IMR-90 (cell line): ENCODE results near the gene FGF2. TPM values are rescaled to one million over a fixed set of nuclear protein-coding genes. Genes with fewer than 3 reads are reported as not detected.

ENCODE experiments used
- ATAC-seq: fragments of 200-7000 bp; cut with Tn5 transposase; 2 replicates; pipeline ENCODE4 v1.9.1; 2020; ENCODE audit warnings: low read depth, mild to moderate bottlenecking, moderate library complexity
- BruUV-seq: library from RNA; stranded (reverse); fragments of 400-500 nt; replicated peaks from 2 replicates; lab custom pipeline; 2021; lab: Mats Ljungman, UMichigan
- CTCF ChIA-PET: fragments of 300-600 bp; formaldehyde crosslinking; extraction: SDS; loops from one replicate; lab custom pipeline; 2021; ENCODE audit warnings: antibody characterized with exemption; lab: Yijun Ruan, JAX
- POLR2A ChIA-PET: fragments of 300-600 bp; sonication (Branson Sonifier 250); formaldehyde crosslinking; loops from one replicate; lab custom pipeline; 2022; ENCODE audit warnings: antibody characterized with exemption; ENCODE audit not compliant: unreplicated experiment; lab: Charles Lee
- DNase-seq: peaks from one replicate; pipeline ENCODE4 v3.0.0; 2013
- H2AFZ ChIP-seq: replicated peaks from 2 replicates; pipeline ENCODE3; 2013; ENCODE audit warnings: low read length, mild to moderate bottlenecking; ENCODE audit not compliant: poor library complexity
- H2AK5ac ChIP-seq: 2 replicates; pipeline ENCODE4 v1.6.1; 2013; ENCODE audit warnings: low read depth, low read length, inconsistent platforms
- H2AK9ac ChIP-seq: replicated peaks from 2 replicates; pipeline ENCODE3; 2013; ENCODE audit warnings: mild to moderate bottlenecking, low read depth, low read length, moderate library complexity; ENCODE audit not compliant: poor library complexity
- H2BK120ac ChIP-seq: 2 replicates; pipeline ENCODE4 v1.6.1; 2013; ENCODE audit warnings: low read depth, low read length, inconsistent platforms
- H2BK15ac ChIP-seq: 3 replicates; pipeline ENCODE4 v1.6.1; 2013; ENCODE audit warnings: low read depth, low read length, inconsistent platforms
- H2BK20ac ChIP-seq: 2 replicates; pipeline ENCODE4 v1.6.1; 2013; ENCODE audit warnings: low read depth, mild to moderate bottlenecking, inconsistent platforms, low read length, moderate library complexity
- H2BK5ac ChIP-seq: 2 replicates; pipeline ENCODE4 v1.6.1; 2013; ENCODE audit warnings: mild to moderate bottlenecking, low read depth, low read length, inconsistent platforms; ENCODE audit not compliant: poor library complexity, severe bottlenecking
- H3K14ac ChIP-seq: replicated peaks from 2 replicates; pipeline ENCODE4 v1.6.1; 2013; ENCODE audit warnings: low read depth, low read length, inconsistent platforms
- H3K18ac ChIP-seq: 2 replicates; pipeline ENCODE4 v1.6.1; 2013; ENCODE audit warnings: low read depth, low read length, control low read depth
- H3K23ac ChIP-seq: 2 replicates; pipeline ENCODE4 v1.6.1; 2013; ENCODE audit warnings: low read depth, low read length, inconsistent platforms
- H3K27ac ChIP-seq: 2 replicates; pipeline ENCODE4 v1.5.1; 2013; ENCODE audit warnings: mild to moderate bottlenecking, control low read depth, low read length; ENCODE audit not compliant: insufficient read depth
- H3K27me3 ChIP-seq: 2 replicates; pipeline ENCODE4 v1.6.1; 2013; ENCODE audit warnings: low read length; ENCODE audit not compliant: control insufficient read depth, insufficient read depth
- H3K36me3 ChIP-seq: 2 replicates; pipeline ENCODE4 v1.6.1; 2013; ENCODE audit warnings: low read length, mixed read lengths; ENCODE audit not compliant: control insufficient read depth, insufficient read depth
- H3K4ac ChIP-seq: 2 replicates; pipeline ENCODE4 v1.6.1; 2013; ENCODE audit warnings: low read depth, low read length, inconsistent platforms
- H3K4me1 ChIP-seq: 2 replicates; pipeline ENCODE4 v1.6.1; 2013; ENCODE audit warnings: low read length, mixed read lengths; ENCODE audit not compliant: control insufficient read depth, insufficient read depth
- H3K4me2 ChIP-seq: 2 replicates; pipeline ENCODE4 v1.6.1; 2013; ENCODE audit warnings: low read depth, mild to moderate bottlenecking, control low read depth, low read length, moderate library complexity
- H3K4me3 ChIP-seq: 2 replicates; pipeline ENCODE4 v1.5.1; 2013; ENCODE audit warnings: low read depth, mild to moderate bottlenecking, control low read depth, low read length, moderate library complexity; ENCODE audit not compliant: insufficient read depth
- H3K56ac ChIP-seq: 2 replicates; pipeline ENCODE4 v1.6.1; 2013; ENCODE audit warnings: low read length, inconsistent platforms; ENCODE audit not compliant: insufficient read depth; ENCODE audit errors: extremely low read depth
- H3K79me1 ChIP-seq, 2 experiments: 2 replicates each; pipeline ENCODE4 v1.6.1; 2013; ENCODE audit warnings: low read length in 2 of 2, inconsistent platforms in 1 of 2, low read depth in 1 of 2
- H3K9ac ChIP-seq: 2 replicates; pipeline ENCODE4 v1.6.1; 2013; ENCODE audit warnings: low read depth, low read length, control low read depth
- H3K9me1 ChIP-seq: 2 replicates; pipeline ENCODE4 v1.6.1; 2013; ENCODE audit warnings: low read length, inconsistent platforms; ENCODE audit not compliant: insufficient read depth
- H3K9me3 ChIP-seq: 2 replicates; pipeline ENCODE4 v1.6.1; 2013; ENCODE audit warnings: low read length; ENCODE audit not compliant: control insufficient read depth, insufficient read depth
- H4K20me1 ChIP-seq: 2 replicates; pipeline ENCODE4 v1.6.1; 2013; ENCODE audit warnings: low read length, inconsistent platforms; ENCODE audit not compliant: insufficient read depth
- H4K5ac ChIP-seq: 2 replicates; pipeline ENCODE4 v1.6.1; 2013; ENCODE audit warnings: mild to moderate bottlenecking, low read depth, low read length, control low read depth
- H4K8ac ChIP-seq, 2 experiments: 2 replicates each; pipeline ENCODE4 v1.6.1; 2013; ENCODE audit warnings: low read depth in 2 of 2, low read length in 2 of 2, control low read depth in 1 of 2, inconsistent platforms in 1 of 2
- H4K91ac ChIP-seq: 2 replicates; pipeline ENCODE4 v1.6.1; 2013; ENCODE audit warnings: low read depth, low read length, inconsistent platforms; ENCODE audit not compliant: insufficient read depth
- BHLHE40 ChIP-seq: fragments of 150-350 bp; IDR thresholded peaks from 2 replicates; pipeline ENCODE4 v1.6.1; 2016; ENCODE audit warnings: mild to moderate bottlenecking, low read depth, low read length
- CHD1 ChIP-seq: IDR thresholded peaks from 2 replicates; pipeline ENCODE4 v1.6.1; 2012; ENCODE audit warnings: low read depth, low read length, improper control_type of control experiment
- FOS ChIP-seq: fragments of 150-350 bp; IDR thresholded peaks from 2 replicates; pipeline ENCODE4 v1.6.1; 2016; ENCODE audit warnings: low read depth, low read length
- MXI1 ChIP-seq: IDR thresholded peaks from 2 replicates; pipeline ENCODE4 v1.6.1; 2012; ENCODE audit warnings: low read depth, mild to moderate bottlenecking, low read length, moderate library complexity, borderline replicate concordance
- WGBS, 2 experiments: methylation state at CpG; one replicate each; pipeline versions ENCODE4 v1.1.5 to v1.1.7; 2013; ENCODE audit warnings: missing lambda C conversion rate in 2 of 2; ENCODE audit not compliant: insufficient read length in 1 of 2; ENCODE audit errors: extremely low coverage in 2 of 2; 5-methylcytosine and 5-hydroxymethylcytosine counted together
- dilution Hi-C: fragments of 300-500 bp; cut with HindIII; formaldehyde crosslinking; loops from one replicate; pipeline ENCODE4 v1.14.3; 2018; ENCODE audit warnings: low sequenced_read_pairs; ENCODE audit not compliant: unreplicated experiment
- in situ Hi-C: fragments of 300-500 bp; cut with MboI; formaldehyde crosslinking; loops from 3 replicates; pipeline ENCODE4 v1.14.3; 2019; ENCODE audit warnings: low sequenced_read_pairs, inconsistent platforms, mixed read lengths
- intact Hi-C: fragments of 100-400 bp; cut with micrococcal nuclease; formaldehyde crosslinking; loops from 2 replicates; pipeline ENCODE4 v1.10.0; 2022
- polyA plus RNA-seq, 3 experiments: library from polyadenylated mRNA; depleted of rRNA; stranded (reverse); fragments of >200 nt; gene quantifications; 2 replicates each; pipeline ENCODE4 v1.2.3, GENCODE V29; 2012; ENCODE audit warnings: low replicate concordance in 1 of 3
- total RNA-seq: library from RNA; depleted of rRNA; stranded (reverse); fragments of >200 nt; gene quantifications from 2 replicates; pipeline ENCODE4 v1.2.3, GENCODE V29; 2012

The FGF2 gene
- total and polyA plus RNA-seq, 2 of the 4 experiments (the other 2 are of a cell fraction) = 12.9 to 27.1 TPM

DNA sequence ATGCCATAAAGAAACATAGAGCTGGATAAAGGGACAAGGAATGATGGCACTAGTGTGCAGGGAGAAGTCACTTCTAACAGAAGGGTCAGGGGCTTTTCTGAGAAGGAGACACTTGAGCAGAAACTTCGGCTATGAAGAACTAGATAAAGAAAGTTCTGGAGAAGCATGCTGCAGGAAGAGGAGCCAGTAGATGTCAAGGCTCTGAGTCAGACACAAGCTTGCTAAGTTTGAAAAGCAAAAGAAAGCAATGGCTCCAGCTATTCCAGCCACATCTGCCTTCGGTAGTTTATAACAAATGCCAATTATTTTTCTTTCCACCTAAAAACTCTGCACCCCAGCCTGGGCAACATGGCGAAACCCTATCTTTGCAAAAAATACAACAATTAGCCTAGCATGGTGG, 88.3 kb downstream of the FGF2 start:
- Histone ChIP-seq H2AK9ac (no peak overlapping the region), H3K4ac (peak overlapping the region; percentile 22; the same call in 1 of the 2 replicates), H3K4me3 (no peak overlapping the region), H3K4me1 (peaks cover 9% of the 10 kb centered on the region), H4K8ac (peak overlapping the region in 1 of 2 experiments; percentile 78; a peak in 2 of 4 replicates), H3K23ac (peak overlapping the region; percentile 41; the same call in 1 of the 2 replicates), H4K91ac (no peak overlapping the region), H3K14ac (no peak overlapping the region), H2BK15ac (peak overlapping the region; percentile 46; the same call in 1 of the 3 replicates), H2BK20ac (peak overlapping the region; percentile 44), H2AFZ (no peak overlapping the region), H2AK5ac (no peak overlapping the region), H2BK120ac (peak overlapping the region; percentile 91; the same call in 1 of the 2 replicates), H3K9me3 (no peaks in the 10 kb centered on the region), H3K9ac (no peak overlapping the region; the same call in 1 of the 2 replicates), H3K36me3 (no peaks in the 10 kb centered on the region; the same call in 1 of the 2 replicates), H3K56ac (no peak overlapping the region), H3K4me2 (peak overlapping the region; percentile 76; the same call in 1 of the 2 replicates), H3K27ac (peak overlapping the region; percentile 39), H3K18ac (peak overlapping the region; percentile 47; the same call in 1 of the 2 replicates), H3K9me1 (peaks cover 9% of the 10 kb centered on the region), H3K27me3 (no peaks in the 10 kb centered on the region), H2BK5ac (peak overlapping the region; percentile 75), H3K79me1 (peaks cover 4 to 9% of the 10 kb centered on the region in 2 experiments; a peak in 2 of 4 replicates), H4K5ac (no peak overlapping the region), H4K20me1 (no peaks in the 10 kb centered on the region)
- DNase-seq = peak; percentile 77
- ATAC-seq = peak; percentile 79
- TF ChIP-seq BHLHE40 (no peak), FOS (no peak), CHD1 (no peak), MXI1 (peak; percentile 76; the same call in 1 of the 2 replicates)
- in situ Hi-C loops = loop anchor here (25.0 kb wide), 1 partner anchor 603 kb away; no protein-coding TSS in a partner anchor
- dilution Hi-C loops = loop anchor here (25.0 kb wide), 2 partner anchors 153 to 303 kb away; partner anchors contain the start of gene IL21
- 40% methylated on average over 1 of the region's 3 CpGs; no CpG with 5 or more reads in 1 of the 2 experiments for WGBS, 2 experiments
- POLR2A ChIA-PET = no interaction called here
- intact Hi-C loops = loop anchor here (1.0 to 5.0 kb wide), 4 partner anchors 88 to 313 kb away; partner anchors contain the start of genes BBS12 and FGF2
- CTCF ChIA-PET = interaction anchor here (0.6 to 3.1 kb wide), 21 partner anchors 11 to 312 kb away, joined by 3 to 20 read pairs (median 5); partner anchors contain the start of gene BBS12
- no TSS peak for BruUV-seq
